GM18498 (cell line): ENCODE measurements around the gene AKT3.
"Not testable (repeated sequence)": the region's sequence is repeated elsewhere in the genome, so short reads cannot be mapped to it uniquely, and the experiment has no call there.

Source experiments
- ATAC-seq: cut with Tn5 transposase; IDR thresholded peaks from one replicate; pipeline ENCODE4 v1.9.1; 2021; ENCODE audit warnings: mild to moderate bottlenecking, moderate library complexity; ENCODE audit not compliant: unreplicated experiment

AKT3 gene

GRCh38 chr1:243791586-243792267 lies 58.3 kb downstream of the AKT3 start:
- no peak for ATAC-seq

DNA sequence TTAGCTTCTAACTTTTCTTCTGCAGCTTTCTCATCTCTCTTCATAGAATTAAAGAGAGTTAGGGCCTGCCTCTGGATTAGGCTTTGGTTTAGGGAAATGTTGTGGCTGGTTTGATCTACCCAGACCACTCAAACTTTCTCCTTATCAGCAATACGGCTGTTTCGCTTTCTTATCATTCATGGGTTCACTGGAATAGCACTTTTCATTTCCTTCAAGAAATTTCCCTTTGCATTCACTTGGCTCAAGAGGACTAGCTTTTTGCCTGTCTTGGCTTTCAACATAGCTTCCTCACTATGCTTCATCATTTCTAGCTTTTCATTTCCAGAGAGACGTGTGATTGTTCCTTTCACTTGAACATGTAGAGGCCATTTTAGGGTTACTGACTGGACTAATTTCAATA lies 59.6 kb downstream of the AKT3 start:
- no peak for ATAC-seq

GRCh38 chr1:243786531-243786930 lies 63.5 kb downstream of the AKT3 start:
- no peak for ATAC-seq

- ATAC-seq = no peak
Measured at GRCh38 chr1:243784506-243784905, 65.5 kb downstream of the AKT3 start.

DNA sequence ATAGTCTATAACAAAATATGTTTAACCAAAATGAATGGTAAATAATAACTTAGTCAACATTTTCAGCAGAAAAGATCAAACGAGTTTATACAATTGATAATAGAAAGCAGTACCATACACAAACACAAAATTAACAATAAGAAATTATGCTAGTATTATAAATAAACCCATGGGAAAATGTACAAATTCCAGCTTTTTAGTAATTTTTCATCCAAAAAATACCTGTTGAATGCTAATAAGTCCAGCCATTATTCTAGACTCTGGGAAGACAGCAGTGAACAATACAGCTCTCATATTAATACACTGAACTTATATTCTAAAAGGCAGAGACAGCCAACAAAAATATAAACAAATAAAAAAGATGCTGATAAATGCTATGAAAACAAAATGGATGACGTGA lies 66.3 kb downstream of the AKT3 start:
- no peak for ATAC-seq

GRCh38 chr1:243772361-243773050 lies 77.5 kb downstream of the AKT3 start:
- ATAC-seq = not testable (repeated sequence)

DNA sequence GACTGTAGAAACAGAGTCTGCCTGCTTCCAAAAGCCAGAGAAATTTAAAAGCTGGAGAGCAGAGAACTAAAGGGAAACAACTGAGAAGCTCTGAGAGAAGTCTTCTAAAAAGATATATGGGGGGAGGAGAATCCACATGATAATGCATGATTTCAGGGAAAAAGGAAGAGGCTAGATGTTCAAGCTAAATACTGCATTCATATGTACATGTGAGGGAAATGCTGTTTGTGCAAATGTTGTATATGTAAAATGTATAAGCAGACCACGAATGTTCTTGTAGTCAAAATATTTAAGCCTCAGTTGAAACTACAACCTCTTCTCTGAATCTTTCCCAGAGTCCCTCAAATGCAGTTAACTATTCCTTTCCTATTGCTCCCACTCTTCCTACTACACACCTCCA lies 79.2 kb downstream of the AKT3 start:
- no peak for ATAC-seq

- ATAC-seq = no peak
Measured at GRCh38 chr1:243765676-243766075, 84.4 kb downstream of the AKT3 start.

GRCh38 chr1:243763806-243764205 lies 86.2 kb downstream of the AKT3 start:
- ATAC-seq = no peak

DNA sequence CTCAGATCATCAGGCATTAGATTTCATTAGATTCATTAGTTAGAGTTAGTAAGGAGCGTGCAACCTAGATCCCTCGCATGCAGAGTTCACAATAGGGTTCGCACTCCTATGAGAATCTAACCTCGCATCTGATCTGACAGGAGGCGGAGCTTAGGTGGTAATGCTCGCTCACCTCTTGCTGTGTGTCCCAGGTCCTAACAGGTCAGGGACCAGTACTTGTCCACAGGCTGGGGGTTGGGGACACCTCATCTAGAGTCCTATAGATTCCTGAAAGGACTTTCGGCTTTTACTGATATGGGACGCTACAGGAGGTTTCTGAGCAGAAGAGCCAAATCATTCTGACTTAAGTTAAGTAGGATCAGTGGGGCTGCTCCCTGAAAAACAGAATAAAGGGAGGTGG lies 91.4 kb downstream of the AKT3 start:
- ATAC-seq = no peak

- no peak for ATAC-seq
Measured at GRCh38 chr1:243756529-243756928, 93.5 kb downstream of the AKT3 start.

GRCh38 chr1:243754348-243754747 lies 95.7 kb downstream of the AKT3 start:
- no peak for ATAC-seq

DNA sequence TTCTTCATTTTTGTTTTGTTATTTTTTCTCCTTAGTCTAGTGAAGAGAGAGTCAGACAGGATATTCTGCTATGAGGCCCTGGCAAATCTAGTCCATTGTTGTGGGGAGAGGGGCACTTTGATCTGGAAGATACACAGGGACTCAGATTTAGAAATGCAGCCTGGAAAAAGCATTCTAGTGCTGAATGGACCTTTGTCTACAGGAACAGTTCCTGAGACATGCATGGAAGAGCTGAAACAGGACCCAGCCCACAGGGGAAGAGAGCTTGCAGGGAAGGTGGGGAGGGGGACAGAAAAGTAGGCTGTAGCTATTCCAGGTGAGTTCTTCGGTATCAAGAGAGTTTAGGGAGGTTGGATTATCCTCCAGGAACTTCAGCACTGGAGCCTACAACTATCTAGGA lies 98.5 kb downstream of the AKT3 start:
- ATAC-seq = no peak

GRCh38 chr1:243748706-243749283 lies 101.2 kb downstream of the AKT3 start:
- peak; percentile 96 for ATAC-seq

DNA sequence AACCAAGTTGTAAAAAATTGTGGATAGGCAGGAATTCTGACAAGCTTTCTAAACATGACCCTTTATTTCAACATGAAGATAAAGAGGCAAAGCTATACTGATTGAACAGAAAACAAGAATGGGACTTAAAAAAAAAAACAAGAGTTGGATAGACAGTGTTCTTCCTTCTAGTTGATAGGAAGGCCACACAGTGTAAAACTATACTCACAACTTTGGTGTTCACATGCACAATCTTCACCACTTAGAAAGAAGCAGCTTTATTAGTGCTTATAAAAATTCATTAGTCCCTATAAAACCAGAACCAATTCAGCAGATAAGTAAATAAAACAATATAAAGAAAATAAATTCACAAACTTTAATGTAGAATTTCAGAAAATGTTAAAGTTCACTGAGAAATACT lies 101.8 kb downstream of the AKT3 start:
- no peak for ATAC-seq

- no peak for ATAC-seq
Measured at GRCh38 chr1:243746751-243747150, 103.3 kb downstream of the AKT3 start.

DNA sequence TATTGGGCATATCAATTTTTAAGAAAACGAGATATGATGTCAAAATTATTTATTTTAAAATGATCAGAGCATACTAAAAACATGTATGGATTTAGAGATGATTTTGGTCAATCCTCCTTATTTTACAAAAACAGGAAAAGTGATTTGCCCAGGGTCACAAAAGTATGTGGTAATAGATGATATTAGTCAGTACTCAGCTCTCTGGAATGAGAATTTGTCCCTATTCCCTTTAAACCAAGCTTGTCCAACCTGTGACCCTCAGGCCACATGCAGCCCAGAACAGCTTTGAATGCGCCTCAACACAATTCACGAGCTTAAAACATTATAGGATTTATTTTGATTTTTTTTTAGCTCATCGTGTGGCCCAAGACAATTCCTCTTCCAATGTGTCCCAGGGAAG lies 104.7 kb downstream of the AKT3 start:
- ATAC-seq = no peak

DNA sequence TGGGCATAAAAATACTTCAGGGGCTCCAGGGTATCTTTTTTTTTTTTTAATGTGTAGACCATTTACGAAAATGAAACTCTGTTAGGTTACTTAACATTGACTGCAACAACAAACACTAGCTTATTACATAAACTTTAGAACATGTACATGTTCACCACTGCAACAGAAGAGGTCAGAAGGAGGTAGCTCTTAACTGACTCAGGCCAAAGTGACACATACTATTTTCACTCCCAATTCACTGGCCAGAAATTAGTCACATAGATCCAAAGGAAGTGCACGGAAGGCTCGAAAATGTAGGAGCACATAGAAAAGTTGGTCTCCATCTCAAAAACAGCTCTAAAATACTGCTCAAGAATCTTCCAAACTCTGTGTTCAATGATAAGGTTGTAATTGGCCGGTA lies 107.2 kb downstream of the AKT3 start:
- no peak for ATAC-seq

DNA sequence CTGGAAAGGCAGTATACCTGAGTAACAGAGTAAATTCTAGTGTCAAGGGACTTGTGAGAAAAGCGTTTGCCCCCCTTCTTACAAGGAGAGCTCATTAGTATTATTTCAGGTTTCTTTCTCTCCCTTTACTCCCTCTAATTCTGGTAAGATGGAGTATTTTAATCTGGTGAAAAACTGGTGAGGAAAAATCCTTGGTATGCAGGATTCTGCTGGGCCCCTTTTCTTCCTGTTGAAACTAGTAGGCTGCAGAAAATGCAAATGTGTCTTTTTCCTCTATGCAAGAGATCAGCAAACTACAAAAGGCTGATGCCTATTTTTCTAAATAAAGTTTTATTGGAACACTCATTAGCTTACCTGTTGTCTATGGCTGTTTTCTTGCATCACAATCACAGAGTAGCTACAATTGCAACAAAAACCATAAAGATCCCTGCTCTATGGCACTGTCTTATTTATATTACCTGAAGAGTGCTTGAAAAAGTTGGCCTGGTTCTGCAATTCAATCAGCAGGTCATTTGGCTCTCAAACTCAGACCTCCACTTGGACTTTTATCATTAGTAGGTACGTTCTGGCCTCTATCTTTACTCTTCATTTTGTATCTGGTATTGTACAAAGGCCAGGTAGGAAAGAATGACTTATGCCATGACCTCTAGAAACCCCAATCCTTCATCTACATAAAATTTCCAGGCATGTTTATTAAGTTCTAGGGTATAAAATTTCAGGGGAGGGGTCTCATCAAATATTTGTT lies 109.6 kb downstream of the AKT3 start:
- no peak for ATAC-seq

GRCh38 chr1:243739335-243740003 lies 110.6 kb downstream of the AKT3 start:
- ATAC-seq = no peak

- no peak for ATAC-seq
Measured at GRCh38 chr1:243738020-243738419, 112.0 kb downstream of the AKT3 start.
